RWPE2 (cell line): ENCODE results near the gene IQGAP2.

Source experiments
- ATAC-seq: fragments of 200-7000 bp; cut with Tn5 transposase; 3 replicates; pipeline ENCODE4 v1.9.1; 2021; ENCODE audit warnings: low read depth
- DNase-seq: peaks from one replicate; pipeline ENCODE4 v3.0.0-alpha.2; 2020; ENCODE audit warnings: low spot score
- H3K27ac ChIP-seq: fragments of 450-650 bp; 2 replicates; pipeline ENCODE4 v1.5.1; 2017; ENCODE audit warnings: mild to moderate bottlenecking; ENCODE audit not compliant: poor library complexity, severe bottlenecking
- H3K27me3 ChIP-seq: fragments of 250-450 bp; sonication (Bioruptor Pico); 2 replicates; pipeline ENCODE4 v1.5.1; 2021; ENCODE audit warnings: mild to moderate bottlenecking, moderate library complexity; ENCODE audit not compliant: insufficient read depth, poor library complexity, severe bottlenecking
- H3K36me3 ChIP-seq: fragments of 250-450 bp; sonication (Bioruptor Pico); 2 replicates; pipeline ENCODE4 v1.5.1; 2020; ENCODE audit warnings: low read depth, mild to moderate bottlenecking, moderate library complexity
- H3K4me1 ChIP-seq: fragments of 250-450 bp; sonication (Bioruptor Pico); 2 replicates; pipeline ENCODE4 v1.5.1; 2021; ENCODE audit warnings: mild to moderate bottlenecking, moderate library complexity; ENCODE audit not compliant: insufficient read depth, poor library complexity, severe bottlenecking
- H3K4me3 ChIP-seq: fragments of 250-450 bp; sonication (Bioruptor Pico); 2 replicates; pipeline ENCODE4 v1.5.1; 2021; ENCODE audit warnings: mild to moderate bottlenecking, moderate library complexity; ENCODE audit not compliant: severe bottlenecking
- H3K9me3 ChIP-seq: fragments of 250-450 bp; sonication (Bioruptor Pico); 2 replicates; pipeline ENCODE4 v1.5.1; 2021; ENCODE audit warnings: mild to moderate bottlenecking, moderate library complexity; ENCODE audit not compliant: severe bottlenecking
- CTCF ChIP-seq: fragments of 450-650 bp; IDR thresholded peaks from one replicate; pipeline ENCODE4 v1.5.1; 2017; ENCODE audit warnings: mild to moderate bottlenecking, moderate library complexity; ENCODE audit not compliant: poor library complexity, severe bottlenecking

The IQGAP2 gene

GRCh38 chr5:76643371-76643770, 240.3 kb downstream of the IQGAP2 start:
- Histone ChIP-seq H3K36me3 (no peaks in the 10 kb centered on the region), H3K9me3 (peaks cover 2% of the 10 kb centered on the region), H3K4me3 (no peak overlapping the region), H3K27ac (no peak overlapping the region), H3K4me1 (no peaks in the 10 kb centered on the region), H3K27me3 (no peaks in the 10 kb centered on the region)
- DNase-seq (no peak), ATAC-seq (no peak)
- no peak for TF ChIP-seq CTCF

- H3K4me3 ChIP-seq, result no peak overlapping the region
- no peaks in the 10 kb centered on the region for H3K36me3 ChIP-seq
- no peaks in the 10 kb centered on the region for H3K27me3 ChIP-seq
- H3K27ac ChIP-seq, result no peak overlapping the region
- H3K4me1 ChIP-seq, result no peaks in the 10 kb centered on the region
- no peak for ATAC-seq
- no peak for DNase-seq
- TF ChIP-seq CTCF, result no peak
- H3K9me3 ChIP-seq, result peaks cover 10% of the 10 kb centered on the region
Measured at GRCh38 chr5:76649140-76649539, 246.1 kb downstream of the IQGAP2 start.

- Histone ChIP-seq H3K27me3 (no peaks in the 10 kb centered on the region), H3K4me1 (no peaks in the 10 kb centered on the region), H3K27ac (no peak overlapping the region), H3K36me3 (no peaks in the 10 kb centered on the region), H3K4me3 (no peak overlapping the region), H3K9me3 (peaks cover 10% of the 10 kb centered on the region)
- no peak for DNase-seq
- no peak for TF ChIP-seq CTCF
- no peak for ATAC-seq
Measured at GRCh38 chr5:76652809-76653414, 249.8 kb downstream of the IQGAP2 start.

GRCh38 chr5:76657091-76657490, 254.0 kb downstream of the IQGAP2 start:
- H3K27me3 ChIP-seq, result no peaks in the 10 kb centered on the region
- no peaks in the 10 kb centered on the region for H3K36me3 ChIP-seq
- H3K27ac ChIP-seq, result no peak overlapping the region
- no peak for TF ChIP-seq CTCF
- DNase-seq, result no peak
- H3K4me3 ChIP-seq, result no peak overlapping the region
- no peaks in the 10 kb centered on the region for H3K4me1 ChIP-seq
- H3K9me3 ChIP-seq, result no peaks in the 10 kb centered on the region
- ATAC-seq, result no peak

- DNase-seq (no peak), ATAC-seq (no peak)
- TF ChIP-seq CTCF, result no peak
- Histone ChIP-seq H3K27ac (no peak overlapping the region), H3K4me1 (no peaks in the 10 kb centered on the region), H3K4me3 (no peak overlapping the region), H3K36me3 (no peaks in the 10 kb centered on the region), H3K9me3 (no peaks in the 10 kb centered on the region), H3K27me3 (no peaks in the 10 kb centered on the region)
Measured at GRCh38 chr5:76657683-76658311, 254.7 kb downstream of the IQGAP2 start.
